OCI-LY3 (cell line): Measurements from ENCODE around the gene ZNF140.

Experiments used
- H2AFZ ChIP-seq: fragments of 200-600, 300-600 bp; shearing (Covaris generic); 2 replicates; pipeline ENCODE4 v1.6.0; 2014; ENCODE audit warnings: antibody characterized with exemption, low read depth, low read length
- H3K27ac ChIP-seq: fragments of 200-600, 300-600 bp; sonication (generic); 2 replicates; pipeline ENCODE4 v1.5.1; 2014; ENCODE audit warnings: mild to moderate bottlenecking, low read length, moderate library complexity, mixed read lengths
- H3K27me3 ChIP-seq: fragments of 200-600, 300-600 bp; sonication (generic); 2 replicates; pipeline ENCODE4 v1.6.1; 2014; ENCODE audit warnings: low read depth, low read length, mixed read lengths
- H3K36me3 ChIP-seq: fragments of 200-600, 300-600 bp; sonication (generic); replicated peaks from 2 replicates; pipeline ENCODE3; 2014; ENCODE audit warnings: low read depth, low read length, mixed read lengths
- H3K4me1 ChIP-seq: fragments of 300-600, 200-600 bp; sonication (generic); 2 replicates; pipeline ENCODE4 v1.6.1; 2014; ENCODE audit warnings: low read length, mixed read lengths
- H3K4me2 ChIP-seq: fragments of 200-600, 300-600 bp; sonication (generic); 2 replicates; pipeline ENCODE4 v1.6.1; 2014; ENCODE audit warnings: low read length, mixed read lengths
- H3K4me3 ChIP-seq: fragments of 300-600, 200-600 bp; sonication (generic); 2 replicates; pipeline ENCODE4 v1.5.1; 2014; ENCODE audit warnings: antibody characterized with exemption, mild to moderate bottlenecking, low read length, moderate library complexity
- H3K79me2 ChIP-seq: fragments of 300-600, 200-600 bp; shearing (Covaris generic); 2 replicates; pipeline ENCODE4 v1.6.1; 2014; ENCODE audit warnings: mild to moderate bottlenecking, low read length, mixed read lengths
- H3K9ac ChIP-seq: fragments of 300-600, 200-600 bp; shearing (Covaris generic); 2 replicates; pipeline ENCODE4 v1.6.0; 2014; ENCODE audit warnings: mild to moderate bottlenecking, low read length, moderate library complexity
- H3K9me3 ChIP-seq: fragments of 200-600, 300-600 bp; shearing (Covaris generic); 2 replicates; pipeline ENCODE4 v1.6.1; 2014; ENCODE audit warnings: low read length, mixed read lengths; ENCODE audit not compliant: insufficient read depth
- H4K20me1 ChIP-seq: fragments of 200-600, 300-600 bp; sonication (generic); 2 replicates; pipeline ENCODE4 v1.6.1; 2016; ENCODE audit warnings: low read length, mixed read lengths; ENCODE audit not compliant: insufficient read depth
- CTCF ChIP-seq: fragments of 200-600, 300-600 bp; sonication (generic); IDR thresholded peaks from 2 replicates; pipeline ENCODE4 v1.5.1; 2014; ENCODE audit warnings: antibody characterized with exemption, low read length, low read depth
- EZH2phosphoT487 ChIP-seq: fragments of 200-600 bp; shearing (Covaris generic); IDR thresholded peaks from 2 replicates; pipeline ENCODE4 v1.6.1; 2018; ENCODE audit warnings: antibody characterized with exemption, mixed run types, low read depth

ZNF140 gene

DNA sequence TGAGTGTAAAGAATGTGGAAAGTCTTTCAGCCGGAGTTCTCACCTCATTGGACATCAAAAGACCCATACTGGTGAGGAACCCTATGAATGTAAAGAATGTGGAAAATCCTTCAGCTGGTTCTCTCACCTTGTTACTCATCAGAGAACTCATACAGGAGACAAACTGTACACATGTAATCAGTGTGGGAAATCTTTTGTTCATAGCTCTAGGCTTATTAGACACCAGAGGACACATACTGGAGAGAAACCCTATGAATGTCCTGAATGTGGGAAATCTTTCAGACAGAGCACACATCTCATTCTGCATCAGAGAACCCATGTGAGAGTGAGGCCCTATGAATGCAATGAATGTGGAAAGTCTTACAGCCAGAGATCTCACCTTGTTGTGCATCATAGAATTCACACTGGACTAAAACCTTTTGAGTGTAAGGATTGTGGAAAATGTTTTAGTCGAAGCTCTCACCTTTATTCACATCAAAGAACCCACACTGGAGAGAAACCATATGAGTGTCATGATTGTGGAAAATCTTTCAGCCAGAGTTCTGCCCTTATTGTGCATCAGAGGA lies 75.5 kb downstream of the ZNF140 start:
- Histone ChIP-seq H3K9me3 (peaks cover 70% of the 10 kb centered on the region), H3K4me1 (no peaks in the 10 kb centered on the region), H3K36me3 (peaks cover 85% of the 10 kb centered on the region), H3K27me3 (no peaks in the 10 kb centered on the region), H4K20me1 (no peaks in the 10 kb centered on the region), H3K27ac (no peak overlapping the region), H3K9ac (no peak overlapping the region), H3K4me2 (no peak overlapping the region), H3K4me3 (no peak overlapping the region), H3K79me2 (no peaks in the 10 kb centered on the region), H2AFZ (no peak overlapping the region)
- TF ChIP-seq EZH2phosphoT487: no peak
- TF ChIP-seq CTCF: no peak
